H1 (cell line): ENCODE data around the gene ME3. TPM values are rescaled to one million over a fixed set of nuclear protein-coding genes. Genes with fewer than 3 reads are reported as not detected.

Experiments
- CEBPB ChIP-seq: IDR thresholded peaks from 2 replicates; pipeline ENCODE4 v1.6.1; 2012; ENCODE audit warnings: low read depth, low read length
- JUN ChIP-seq: IDR thresholded peaks from 2 replicates; pipeline ENCODE4 v1.6.1; 2011; ENCODE audit warnings: low read depth, mild to moderate bottlenecking, improper control_type of control experiment, low read length
- TBP ChIP-seq: IDR thresholded peaks from 2 replicates; pipeline ENCODE4 v1.6.1; 2011; ENCODE audit warnings: low read depth, low read length, improper control_type of control experiment
- polyA plus RNA-seq, 7 experiments: library from polyadenylated mRNA; depleted of rRNA in 3 of 7; stranded (reverse) in 5 of 7; unstranded in 2 of 7; fragments of >200 nt in 5 of 7; fragments of 200-250 nt in 2 of 7; gene quantifications; 1 replicate in 5 of 7; 2 replicates in 1 of 7; 4 replicates in 1 of 7; pipeline versions ENCODE4 v1.2.1 to v1.2.3, GENCODE V29; 2011 to 2013; ENCODE audit warnings: missing spikeins in 2 of 7, mixed read lengths in 2 of 7
- total RNA-seq: library from RNA; stranded (reverse); fragmentation: NEBNext Ultra II Directional; extraction: Animal tissue kit (Norgen Biotek cat#: 25700); gene quantifications from 2 replicates; pipeline ENCODE4 v1.2.1, GENCODE V29; 2021
- TF ChIP-seq, protein P1 (sequence below): fragments of 300-600 bp; sonication (generic); IDR thresholded peaks from 2 replicates; pipeline ENCODE4 v1.7.1; 2012; ENCODE audit warnings: low read length, moderate library complexity, mild to moderate bottlenecking, inconsistent platforms; ENCODE audit not compliant: insufficient replicate concordance

ME3 gene
- total and polyA plus RNA-seq, 2 of the 8 experiments (the other 6 are each of a cell fraction or from before 2014, with no cell fraction given), result 1.5 to 2.8 TPM

DNA sequence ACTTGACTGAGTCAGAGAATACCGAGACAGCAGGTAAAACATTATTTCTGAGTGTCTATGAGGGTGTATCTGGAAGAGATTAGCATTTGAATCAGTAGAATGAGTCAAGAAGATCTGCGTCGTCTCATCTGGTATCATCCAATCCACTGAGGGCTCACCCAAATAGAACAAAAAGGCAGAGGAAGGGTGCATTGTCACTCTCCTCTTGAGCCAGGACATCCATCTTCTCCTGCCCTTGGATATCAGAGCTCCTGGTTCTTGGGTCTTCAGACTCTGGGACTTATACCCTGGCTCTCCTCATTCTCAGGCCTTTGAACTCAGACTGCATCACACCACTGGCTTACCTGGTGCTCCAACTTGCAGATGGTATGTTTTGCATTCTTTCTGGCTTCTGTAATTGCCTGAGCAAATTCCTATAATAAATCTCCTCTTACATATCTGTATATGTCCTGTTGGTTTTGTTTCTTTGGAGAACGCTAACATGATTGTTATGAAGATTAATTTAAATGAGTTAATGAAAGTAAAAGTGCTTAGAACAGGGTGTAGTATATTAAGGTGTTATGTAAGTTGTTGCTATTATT, 49.3 kb downstream of the ME3 start (continued):
- TF ChIP-seq, protein P1, sequence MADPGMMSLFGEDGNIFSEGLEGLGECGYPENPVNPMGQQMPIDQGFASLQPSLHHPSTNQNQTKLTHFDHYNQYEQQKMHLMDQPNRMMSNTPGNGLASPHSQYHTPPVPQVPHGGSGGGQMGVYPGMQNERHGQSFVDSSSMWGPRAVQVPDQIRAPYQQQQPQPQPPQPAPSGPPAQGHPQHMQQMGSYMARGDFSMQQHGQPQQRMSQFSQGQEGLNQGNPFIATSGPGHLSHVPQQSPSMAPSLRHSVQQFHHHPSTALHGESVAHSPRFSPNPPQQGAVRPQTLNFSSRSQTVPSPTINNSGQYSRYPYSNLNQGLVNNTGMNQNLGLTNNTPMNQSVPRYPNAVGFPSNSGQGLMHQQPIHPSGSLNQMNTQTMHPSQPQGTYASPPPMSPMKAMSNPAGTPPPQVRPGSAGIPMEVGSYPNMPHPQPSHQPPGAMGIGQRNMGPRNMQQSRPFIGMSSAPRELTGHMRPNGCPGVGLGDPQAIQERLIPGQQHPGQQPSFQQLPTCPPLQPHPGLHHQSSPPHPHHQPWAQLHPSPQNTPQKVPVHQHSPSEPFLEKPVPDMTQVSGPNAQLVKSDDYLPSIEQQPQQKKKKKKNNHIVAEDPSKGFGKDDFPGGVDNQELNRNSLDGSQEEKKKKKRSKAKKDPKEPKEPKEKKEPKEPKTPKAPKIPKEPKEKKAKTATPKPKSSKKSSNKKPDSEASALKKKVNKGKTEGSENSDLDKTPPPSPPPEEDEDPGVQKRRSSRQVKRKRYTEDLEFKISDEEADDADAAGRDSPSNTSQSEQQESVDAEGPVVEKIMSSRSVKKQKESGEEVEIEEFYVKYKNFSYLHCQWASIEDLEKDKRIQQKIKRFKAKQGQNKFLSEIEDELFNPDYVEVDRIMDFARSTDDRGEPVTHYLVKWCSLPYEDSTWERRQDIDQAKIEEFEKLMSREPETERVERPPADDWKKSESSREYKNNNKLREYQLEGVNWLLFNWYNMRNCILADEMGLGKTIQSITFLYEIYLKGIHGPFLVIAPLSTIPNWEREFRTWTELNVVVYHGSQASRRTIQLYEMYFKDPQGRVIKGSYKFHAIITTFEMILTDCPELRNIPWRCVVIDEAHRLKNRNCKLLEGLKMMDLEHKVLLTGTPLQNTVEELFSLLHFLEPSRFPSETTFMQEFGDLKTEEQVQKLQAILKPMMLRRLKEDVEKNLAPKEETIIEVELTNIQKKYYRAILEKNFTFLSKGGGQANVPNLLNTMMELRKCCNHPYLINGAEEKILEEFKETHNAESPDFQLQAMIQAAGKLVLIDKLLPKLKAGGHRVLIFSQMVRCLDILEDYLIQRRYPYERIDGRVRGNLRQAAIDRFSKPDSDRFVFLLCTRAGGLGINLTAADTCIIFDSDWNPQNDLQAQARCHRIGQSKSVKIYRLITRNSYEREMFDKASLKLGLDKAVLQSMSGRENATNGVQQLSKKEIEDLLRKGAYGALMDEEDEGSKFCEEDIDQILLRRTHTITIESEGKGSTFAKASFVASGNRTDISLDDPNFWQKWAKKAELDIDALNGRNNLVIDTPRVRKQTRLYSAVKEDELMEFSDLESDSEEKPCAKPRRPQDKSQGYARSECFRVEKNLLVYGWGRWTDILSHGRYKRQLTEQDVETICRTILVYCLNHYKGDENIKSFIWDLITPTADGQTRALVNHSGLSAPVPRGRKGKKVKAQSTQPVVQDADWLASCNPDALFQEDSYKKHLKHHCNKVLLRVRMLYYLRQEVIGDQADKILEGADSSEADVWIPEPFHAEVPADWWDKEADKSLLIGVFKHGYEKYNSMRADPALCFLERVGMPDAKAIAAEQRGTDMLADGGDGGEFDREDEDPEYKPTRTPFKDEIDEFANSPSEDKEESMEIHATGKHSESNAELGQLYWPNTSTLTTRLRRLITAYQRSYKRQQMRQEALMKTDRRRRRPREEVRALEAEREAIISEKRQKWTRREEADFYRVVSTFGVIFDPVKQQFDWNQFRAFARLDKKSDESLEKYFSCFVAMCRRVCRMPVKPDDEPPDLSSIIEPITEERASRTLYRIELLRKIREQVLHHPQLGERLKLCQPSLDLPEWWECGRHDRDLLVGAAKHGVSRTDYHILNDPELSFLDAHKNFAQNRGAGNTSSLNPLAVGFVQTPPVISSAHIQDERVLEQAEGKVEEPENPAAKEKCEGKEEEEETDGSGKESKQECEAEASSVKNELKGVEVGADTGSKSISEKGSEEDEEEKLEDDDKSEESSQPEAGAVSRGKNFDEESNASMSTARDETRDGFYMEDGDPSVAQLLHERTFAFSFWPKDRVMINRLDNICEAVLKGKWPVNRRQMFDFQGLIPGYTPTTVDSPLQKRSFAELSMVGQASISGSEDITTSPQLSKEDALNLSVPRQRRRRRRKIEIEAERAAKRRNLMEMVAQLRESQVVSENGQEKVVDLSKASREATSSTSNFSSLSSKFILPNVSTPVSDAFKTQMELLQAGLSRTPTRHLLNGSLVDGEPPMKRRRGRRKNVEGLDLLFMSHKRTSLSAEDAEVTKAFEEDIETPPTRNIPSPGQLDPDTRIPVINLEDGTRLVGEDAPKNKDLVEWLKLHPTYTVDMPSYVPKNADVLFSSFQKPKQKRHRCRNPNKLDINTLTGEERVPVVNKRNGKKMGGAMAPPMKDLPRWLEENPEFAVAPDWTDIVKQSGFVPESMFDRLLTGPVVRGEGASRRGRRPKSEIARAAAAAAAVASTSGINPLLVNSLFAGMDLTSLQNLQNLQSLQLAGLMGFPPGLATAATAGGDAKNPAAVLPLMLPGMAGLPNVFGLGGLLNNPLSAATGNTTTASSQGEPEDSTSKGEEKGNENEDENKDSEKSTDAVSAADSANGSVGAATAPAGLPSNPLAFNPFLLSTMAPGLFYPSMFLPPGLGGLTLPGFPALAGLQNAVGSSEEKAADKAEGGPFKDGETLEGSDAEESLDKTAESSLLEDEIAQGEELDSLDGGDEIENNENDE, result no peak
- TF ChIP-seq CEBPB, result no peak
- TF ChIP-seq TBP, result no peak
- TF ChIP-seq JUN, result no peak
- TF ChIP-seq, all 59 proteins: peak for 0
